ENCODE data around the gene PYROXD2. TPM values are rescaled to one million over a fixed set of nuclear protein-coding genes. Genes with fewer than 3 reads are reported as not detected.
"Not testable (repeated sequence)": the region's sequence is repeated elsewhere in the genome, so short reads cannot be mapped to it uniquely, and the experiment has no call there.

PYROXD2 gene
- total RNA-seq, 1 donor from 2014 or later = 13.0 TPM

DNA sequence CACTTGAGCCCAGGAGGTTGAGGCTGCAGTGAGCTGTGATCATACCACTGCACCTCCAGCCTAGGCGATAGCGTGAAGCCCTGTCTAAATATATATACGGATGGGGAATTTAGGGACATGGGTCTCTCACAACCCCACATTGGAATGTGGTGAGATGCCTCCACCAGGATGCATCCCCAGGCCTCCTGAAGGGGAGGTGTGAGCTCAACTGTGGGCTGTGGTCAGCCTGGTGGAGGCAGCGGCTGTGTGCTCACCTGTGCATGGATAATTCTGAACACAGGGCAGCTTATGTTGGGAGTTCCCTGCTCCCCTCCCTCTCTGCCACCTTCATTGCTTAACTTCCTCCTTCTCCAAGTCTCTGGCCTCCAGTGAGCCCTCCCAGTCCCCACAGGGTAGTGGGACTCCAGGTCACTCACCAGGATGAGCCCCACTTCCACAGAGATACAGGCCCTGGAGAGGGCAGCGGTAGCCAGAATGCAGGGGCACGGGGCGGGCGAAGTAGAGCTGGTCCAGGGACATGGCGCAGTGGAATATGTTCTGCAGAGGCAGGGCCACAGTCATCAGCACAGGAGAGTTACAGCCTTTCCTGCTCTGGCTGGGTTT, 30.4 kb downstream of the PYROXD2 start:
- Histone ChIP-seq H3K36me3 (peaks cover 4% of the 10 kb centered on the region), H3K9me3 (no peaks in the 10 kb centered on the region), H3K4me3 (no peak overlapping the region), H3K27ac (no peak overlapping the region), H3K27me3 (no peaks in the 10 kb centered on the region), H3K4me1 (no peaks in the 10 kb centered on the region)
- ATAC-seq (no peak), DNase-seq (no peak)
- TF ChIP-seq CTCF (IDR thresholded peaks at IDR 0.05) = no peak
- intact Hi-C loops (cut with DNase I) = no loop called here

- ATAC-seq (no peak), DNase-seq (no peak)
- no peak overlapping the region for H3K4me3 ChIP-seq
- H3K9me3 ChIP-seq = no peaks in the 10 kb centered on the region
- H3K27me3 ChIP-seq = no peaks in the 10 kb centered on the region
- peaks cover 4% of the 10 kb centered on the region for H3K36me3 ChIP-seq
- no peak overlapping the region for H3K27ac ChIP-seq
- H3K4me1 ChIP-seq = no peaks in the 10 kb centered on the region
- no peak for TF ChIP-seq CTCF (IDR thresholded peaks at IDR 0.05)
- intact Hi-C loops (cut with DNase I) = no loop called here
These were observed 31.1 kb downstream of the PYROXD2 start for GRCh38 chr10:98383869-98384268.

- H3K9me3 ChIP-seq; H3K4me1 ChIP-seq; DNase-seq; ATAC-seq; H3K27ac ChIP-seq; H3K4me3 ChIP-seq; H3K27me3 ChIP-seq; intact Hi-C loops (cut with DNase I); H3K36me3 ChIP-seq: not testable (repeated sequence)
These were observed 31.8 kb downstream of the PYROXD2 start for GRCh38 chr10:98383134-98383667.

- no peaks in the 10 kb centered on the region for H3K9me3 ChIP-seq
- no peaks in the 10 kb centered on the region for H3K4me1 ChIP-seq
- no peak for ATAC-seq
- H3K36me3 ChIP-seq = peaks cover 4% of the 10 kb centered on the region
- H3K4me3 ChIP-seq = no peak overlapping the region
- intact Hi-C loops (cut with DNase I) = no loop called here
- TF ChIP-seq CTCF (IDR thresholded peaks at IDR 0.05) = no peak
- no peak for DNase-seq
- H3K27ac ChIP-seq = no peak overlapping the region
- no peaks in the 10 kb centered on the region for H3K27me3 ChIP-seq
These were observed 32.3 kb downstream of the PYROXD2 start for GRCh38 chr10:98382691-98383101.

- Histone ChIP-seq H3K27ac (no peak overlapping the region), H3K36me3 (peaks cover 4% of the 10 kb centered on the region), H3K27me3 (no peaks in the 10 kb centered on the region), H3K4me1 (no peaks in the 10 kb centered on the region), H3K4me3 (no peak overlapping the region), H3K9me3 (no peaks in the 10 kb centered on the region)
- intact Hi-C loops (cut with DNase I) = no loop called here
- DNase-seq (no peak), ATAC-seq (no peak)
- no peak for TF ChIP-seq CTCF (IDR thresholded peaks at IDR 0.05)
These were observed 34.3 kb downstream of the PYROXD2 start for GRCh38 chr10:98380493-98381339.

- Histone ChIP-seq H3K4me1 (no peaks in the 10 kb centered on the region), H3K4me3 (no peak overlapping the region), H3K36me3 (peaks cover 4% of the 10 kb centered on the region), H3K9me3 (no peaks in the 10 kb centered on the region), H3K27me3 (no peaks in the 10 kb centered on the region), H3K27ac (no peak overlapping the region)
- DNase-seq (no peak), ATAC-seq (no peak)
- intact Hi-C loops (cut with DNase I) = no loop called here
- no peak for TF ChIP-seq CTCF (IDR thresholded peaks at IDR 0.05)
These were observed 36.3 kb downstream of the PYROXD2 start for GRCh38 chr10:98378722-98379121.
